Measurements from ENCODE around the gene B3GNT9.
"Not testable (repeated sequence)": the region's sequence is repeated elsewhere in the genome, so short reads cannot be mapped to it uniquely, and the experiment has no call there.

B3GNT9 gene

GRCh38 chr16:67149276-67150046 lies 1.3 kb downstream of the B3GNT9 start:
- no peak for DNase-seq

- no peak for DNase-seq
Observed at GRCh38 chr16:67148656-67149275, 2.0 kb downstream of the B3GNT9 start.

- no peak for DNase-seq
Observed at GRCh38 chr16:67148221-67148620, 2.6 kb downstream of the B3GNT9 start.

GRCh38 chr16:67147437-67148140 lies 3.2 kb downstream of the B3GNT9 start:
- no peak for DNase-seq

- no peak for DNase-seq
Observed at GRCh38 chr16:67146523-67147357, 4.1 kb downstream of the B3GNT9 start.

- no peak for DNase-seq
Observed at GRCh38 chr16:67145746-67146145, 5.1 kb downstream of the B3GNT9 start.

- no peak for DNase-seq
Observed at GRCh38 chr16:67144943-67145342, 5.9 kb downstream of the B3GNT9 start.

GRCh38 chr16:67142342-67142741 lies 8.5 kb downstream of the B3GNT9 start:
- no peak for DNase-seq

GRCh38 chr16:67141391-67141790 lies 9.4 kb downstream of the B3GNT9 start:
- no peak for DNase-seq

- DNase-seq = no peak
Observed at GRCh38 chr16:67137605-67138004, 13.2 kb downstream of the B3GNT9 start.

GRCh38 chr16:67129422-67129821 lies 21.4 kb downstream of the B3GNT9 start:
- DNase-seq = no peak

GRCh38 chr16:67128887-67129286 lies 21.9 kb downstream of the B3GNT9 start:
- no peak for DNase-seq

GRCh38 chr16:67128417-67128816 lies 22.4 kb downstream of the B3GNT9 start:
- no peak for DNase-seq

- DNase-seq = not testable (repeated sequence)
Observed at GRCh38 chr16:67122799-67123198, 28.0 kb downstream of the B3GNT9 start.

GRCh38 chr16:67120025-67120424 lies 30.8 kb downstream of the B3GNT9 start:
- DNase-seq = no peak

- no peak for DNase-seq
Observed at GRCh38 chr16:67117716-67118115, 33.1 kb downstream of the B3GNT9 start.

GRCh38 chr16:67116388-67117311 lies 34.1 kb downstream of the B3GNT9 start:
- no peak for DNase-seq

- peak; percentile 28 for DNase-seq
Observed at GRCh38 chr16:67115639-67116038, 35.2 kb downstream of the B3GNT9 start.

GRCh38 chr16:67114793-67115192 lies 36.0 kb downstream of the B3GNT9 start:
- DNase-seq = no peak

- DNase-seq = no peak
Observed at GRCh38 chr16:67112591-67113399, 38.0 kb downstream of the B3GNT9 start.

GRCh38 chr16:67111951-67112444 lies 38.8 kb downstream of the B3GNT9 start:
- no peak for DNase-seq
